Stimulated activated CD4-positive, alpha-beta T cell treated with anti-CD3 and anti-CD28 coated beads, Interleukin-4, amount 100 ng/mL, for 48 hours (primary cell): Measurements from ENCODE around the gene SLC5A10.
A peak's percentile ranks its signal among the peaks of the same experiment; 100 is the strongest.
"Not testable (repeated sequence)": the region's sequence is repeated elsewhere in the genome, so short reads cannot be mapped to it uniquely, and the experiment has no call there.

Experiments
- DNase-seq, 2 donors: peaks; one replicate each; pipeline ENCODE4 v3.0.0-alpha.2; 2020; ENCODE audit warnings: low read depth in 2 of 2

The SLC5A10 gene

DNA sequence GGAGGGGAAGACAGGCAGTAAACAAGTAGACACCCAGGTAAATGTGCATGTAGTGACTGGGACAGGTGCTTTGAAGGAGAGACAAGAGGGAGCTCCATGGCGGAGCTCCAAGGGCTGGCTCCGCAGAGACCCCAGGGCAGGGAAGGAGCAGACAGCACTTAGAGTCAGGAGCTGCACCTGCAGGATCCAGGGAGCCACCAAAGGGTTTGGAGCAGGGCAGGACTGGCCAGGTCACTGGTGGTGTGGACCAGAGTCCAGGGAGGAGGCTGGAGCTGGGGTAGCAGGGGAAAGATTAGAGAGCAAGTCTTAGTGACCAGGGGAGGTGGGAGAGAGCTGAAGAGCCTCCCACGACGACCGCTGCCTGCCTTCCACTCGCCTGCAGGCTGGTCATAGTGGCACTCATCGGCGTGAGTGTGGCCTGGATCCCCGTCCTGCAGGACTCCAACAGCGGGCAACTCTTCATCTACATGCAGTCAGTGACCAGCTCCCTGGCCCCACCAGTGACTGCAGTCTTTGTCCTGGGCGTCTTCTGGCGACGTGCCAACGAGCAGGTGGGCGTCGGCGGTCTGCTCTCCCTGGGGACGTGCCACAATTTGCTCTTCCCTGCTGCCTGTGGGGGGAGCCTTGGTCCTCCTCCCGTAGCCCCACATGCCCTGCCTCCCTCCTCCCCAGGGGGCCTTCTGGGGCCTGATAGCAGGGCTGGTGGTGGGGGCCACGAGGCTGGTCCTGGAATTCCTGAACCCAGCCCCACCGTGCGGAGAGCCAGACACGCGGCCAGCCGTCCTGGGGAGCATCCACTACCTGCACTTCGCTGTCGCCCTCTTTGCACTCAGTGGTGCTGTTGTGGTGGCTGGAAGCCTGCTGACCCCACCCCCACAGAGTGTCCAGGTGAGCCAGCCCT is 67.3 kb downstream of the SLC5A10 start:
- DNase-seq = no peak

DNA sequence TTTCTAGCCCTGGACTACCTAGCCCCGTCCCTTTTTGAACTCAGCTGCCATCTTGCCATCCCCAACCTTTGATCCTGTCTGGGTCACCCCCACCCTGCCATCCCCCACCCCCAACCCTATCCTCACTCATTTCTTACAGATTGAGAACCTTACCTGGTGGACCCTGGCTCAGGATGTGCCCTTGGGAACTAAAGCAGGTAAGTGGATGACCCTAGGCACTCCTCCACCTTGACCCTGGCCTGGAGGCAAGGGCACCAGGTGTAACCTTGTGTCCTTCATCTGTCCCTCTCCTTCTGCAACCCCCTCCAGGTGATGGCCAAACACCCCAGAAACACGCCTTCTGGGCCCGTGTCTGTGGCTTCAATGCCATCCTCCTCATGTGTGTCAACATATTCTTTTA is 68.1 kb downstream of the SLC5A10 start:
- DNase-seq = no peak

DNA sequence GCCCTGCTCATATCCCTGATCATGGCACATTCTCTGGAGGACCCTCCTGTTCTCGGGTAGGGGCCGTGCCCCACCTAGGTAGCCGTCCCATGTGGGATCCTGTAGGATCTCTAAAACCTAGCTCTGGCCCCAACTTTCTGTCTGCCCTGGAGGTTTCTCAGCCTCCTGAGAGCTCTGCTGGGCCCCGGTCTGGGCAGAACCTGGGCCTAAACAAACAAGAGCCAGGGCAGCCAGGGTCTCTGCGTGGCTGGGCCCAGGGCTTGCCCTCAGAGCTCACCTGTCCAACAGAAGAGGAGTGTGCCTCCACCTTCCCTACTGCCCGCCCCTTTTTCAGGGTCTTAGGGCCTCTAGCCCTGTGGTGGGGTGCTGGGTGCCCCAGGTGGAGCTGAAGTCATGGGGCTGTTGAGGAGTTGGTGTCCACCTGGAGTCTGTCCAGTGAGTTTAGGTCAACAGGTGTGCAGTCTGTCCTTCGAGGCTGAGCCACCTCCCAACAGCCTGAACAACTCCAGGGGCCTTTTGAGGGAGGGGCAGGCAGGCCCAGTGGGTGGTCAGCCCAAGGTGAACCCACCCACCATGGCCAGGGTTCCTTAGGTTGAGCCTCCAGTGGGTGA is 69.2 kb downstream of the SLC5A10 start:
- DNase-seq = not testable (repeated sequence)

DNA sequence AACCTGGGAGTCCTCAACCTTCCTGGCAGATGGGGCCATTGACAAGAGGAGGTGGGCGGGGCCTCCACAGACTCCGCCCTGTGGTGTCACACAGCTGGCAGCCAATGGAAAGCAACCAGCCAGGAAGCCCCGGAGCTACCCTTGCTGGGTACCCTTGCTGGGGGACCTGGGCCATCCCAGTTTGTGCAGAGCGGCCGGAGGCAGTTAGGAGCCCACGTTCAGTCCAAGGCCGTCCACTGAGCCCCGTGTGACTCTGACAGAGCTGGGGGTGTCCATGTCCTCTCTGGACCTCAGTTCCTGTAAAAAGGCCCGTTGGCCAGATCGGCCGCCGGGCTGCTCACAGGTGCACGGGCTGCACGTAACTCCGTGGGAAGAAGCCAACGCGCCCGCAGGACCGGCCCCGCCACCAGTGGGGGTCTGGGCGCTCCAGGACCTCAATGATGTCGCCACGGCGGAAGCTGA is 69.7 kb downstream of the SLC5A10 start:
- DNase-seq = peak; percentile 32 to 57

DNA sequence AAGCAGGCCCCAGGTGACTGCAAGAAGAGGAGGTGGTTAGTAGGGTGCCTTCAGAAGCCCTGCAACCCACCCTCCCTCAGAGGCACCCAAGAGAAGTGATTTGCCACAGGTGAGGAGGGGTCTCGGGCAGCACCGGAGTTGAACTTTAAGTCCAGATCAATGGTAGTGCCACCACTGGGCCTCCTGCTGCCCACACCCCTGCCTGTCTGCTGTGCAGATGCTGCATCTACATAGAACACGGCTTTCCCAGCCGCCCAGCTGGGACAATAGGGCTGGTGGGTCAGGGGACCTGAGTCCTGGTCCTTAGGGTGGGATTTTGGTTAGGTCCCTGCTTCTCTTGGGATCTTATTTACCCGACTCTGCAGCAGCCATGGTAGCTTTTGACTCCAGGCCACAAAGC is 70.2 kb downstream of the SLC5A10 start:
- DNase-seq = no peak

DNA sequence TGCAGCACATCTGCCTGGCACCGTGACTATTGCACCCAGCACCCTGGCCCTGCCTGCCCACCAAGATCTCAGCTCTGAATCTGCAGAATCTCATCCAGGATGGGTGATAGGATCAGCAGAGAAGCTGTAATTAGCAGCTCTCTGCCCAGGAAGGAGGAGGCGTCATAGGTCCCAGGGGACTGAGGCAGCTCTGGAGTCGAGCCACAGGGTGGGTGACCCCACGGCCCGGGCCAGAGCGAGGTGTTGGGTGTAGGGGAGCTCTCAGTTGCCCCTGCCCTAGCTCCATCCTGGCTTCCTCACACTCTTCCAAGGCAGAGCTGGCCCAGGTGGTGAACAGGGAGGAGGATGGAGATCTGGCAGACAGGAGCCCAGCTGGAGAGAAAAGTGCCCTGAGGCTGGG is 70.8 kb downstream of the SLC5A10 start:
- no peak for DNase-seq

DNA sequence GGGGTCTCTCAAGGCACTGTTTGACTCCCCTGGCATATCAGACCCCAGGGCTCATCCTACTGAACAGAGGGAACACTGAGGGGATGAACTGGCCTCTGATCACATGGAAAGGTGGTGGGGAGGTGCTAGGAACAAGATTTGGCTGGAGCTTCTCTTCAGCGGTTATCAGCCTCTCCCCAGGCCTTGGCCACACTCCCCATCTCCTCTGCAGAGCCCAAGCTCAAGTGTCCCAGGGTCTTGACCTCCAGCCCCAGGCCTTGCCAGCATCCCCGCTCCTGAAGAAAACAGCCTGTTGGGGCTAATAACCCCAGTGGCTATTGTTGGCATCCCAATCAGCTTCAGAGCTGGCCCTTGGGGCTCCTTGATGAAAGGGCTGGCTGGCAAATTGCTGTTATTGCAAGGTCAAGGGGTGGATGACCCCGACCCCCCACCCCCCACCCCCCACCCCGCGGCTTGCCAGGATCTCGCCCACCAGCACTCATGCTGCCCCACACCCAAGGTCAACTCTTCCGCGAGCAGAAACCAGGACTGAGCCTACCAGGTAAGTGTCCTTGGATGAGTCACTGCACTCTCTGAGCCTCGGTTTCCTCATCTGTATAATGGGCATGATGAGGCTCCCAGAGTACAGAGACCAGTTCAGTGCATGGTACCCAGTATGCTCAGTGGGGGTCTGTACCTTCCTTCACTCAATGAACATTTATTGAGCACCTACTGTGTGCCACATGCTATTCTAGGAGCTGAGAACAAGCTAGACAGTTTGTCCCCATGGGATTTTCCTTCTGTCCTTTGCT is 71.4 kb downstream of the SLC5A10 start:
- DNase-seq = no peak

DNA sequence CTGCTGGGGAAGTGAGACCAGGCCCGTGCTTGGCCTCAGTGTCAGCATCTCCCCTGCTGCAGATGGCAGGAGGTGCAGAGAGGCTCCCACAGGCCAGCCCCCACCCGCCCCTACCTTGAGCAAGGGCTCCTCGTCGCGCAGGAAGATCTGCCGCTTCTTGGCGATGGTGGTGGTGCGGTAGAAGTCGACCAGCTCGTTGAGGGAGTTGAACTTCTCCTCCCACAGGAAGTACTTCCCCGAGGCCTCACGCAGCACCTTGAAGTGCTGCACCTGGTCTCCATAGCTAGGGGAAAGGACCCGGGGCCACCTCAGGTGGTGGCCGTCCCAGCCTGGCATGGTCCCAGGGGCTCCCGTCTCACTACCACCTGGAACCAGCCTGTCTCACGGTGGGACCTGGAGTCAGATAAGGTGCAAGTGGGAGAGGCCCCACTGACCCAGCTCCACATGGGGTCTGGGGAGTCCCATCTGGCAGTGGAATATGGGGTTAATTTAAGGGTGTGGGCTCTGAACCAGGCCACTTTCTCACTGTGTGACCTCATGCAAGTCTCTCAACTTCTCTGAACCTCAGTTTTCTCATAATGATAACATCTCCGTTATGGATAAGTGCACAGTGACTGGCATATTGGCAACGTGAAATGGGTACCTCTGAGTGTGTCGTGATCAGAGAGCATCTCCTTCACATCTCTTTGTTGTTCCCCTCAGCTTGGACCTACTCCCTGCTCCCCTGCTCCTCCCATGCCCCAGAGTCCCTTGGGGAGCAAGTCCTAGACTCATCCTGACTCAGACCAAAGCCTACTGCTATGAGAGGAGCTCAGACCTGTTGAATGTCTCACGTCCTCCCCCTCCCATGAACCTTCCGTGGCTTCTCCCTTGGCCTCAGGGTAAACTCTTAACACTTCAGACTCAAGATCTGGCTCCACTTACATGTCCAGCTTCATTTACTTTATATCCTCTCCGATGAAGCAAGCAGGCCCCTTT is 72.4 kb downstream of the SLC5A10 start:
- no peak for DNase-seq

DNA sequence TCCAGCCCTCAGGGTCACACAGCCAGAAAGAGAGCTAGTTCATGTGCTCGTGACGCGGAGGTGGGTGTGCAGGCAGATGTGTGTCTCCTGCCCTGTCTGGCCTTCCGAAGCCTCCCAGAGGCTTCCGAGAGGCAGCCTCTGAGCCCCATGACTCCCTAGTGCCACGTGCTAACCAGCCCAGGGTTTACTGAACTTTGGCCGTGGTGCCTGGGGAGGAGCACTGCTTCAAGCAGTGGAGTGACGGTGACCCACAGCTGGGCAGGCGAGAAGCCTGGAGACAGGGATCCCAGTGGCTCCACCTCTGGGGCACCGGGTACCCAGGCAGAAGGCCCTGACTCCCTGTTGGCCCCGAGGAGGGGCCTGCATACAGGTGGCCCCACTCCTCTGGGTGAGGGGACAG is 76.7 kb downstream of the SLC5A10 start:
- DNase-seq = not testable (repeated sequence)

DNA sequence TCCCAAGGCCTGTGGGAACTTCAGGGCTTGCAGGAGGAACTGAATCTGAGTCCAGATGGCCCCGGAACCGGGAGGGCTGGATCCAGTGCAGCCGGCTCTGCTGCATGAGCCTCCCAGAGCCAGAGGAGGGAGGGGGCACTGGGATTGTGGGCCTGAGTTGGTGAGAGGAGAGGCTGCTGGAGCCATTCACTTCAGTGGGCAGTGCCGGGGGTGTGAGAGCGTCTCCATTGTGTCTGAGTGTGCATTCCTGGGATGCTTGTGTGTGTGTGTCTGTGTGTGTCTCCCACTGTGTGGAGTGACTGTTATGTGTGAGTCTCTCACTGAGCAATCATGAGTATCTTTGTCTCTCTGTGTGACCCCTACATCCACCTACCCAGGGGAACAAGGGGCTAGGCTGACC is 77.8 kb downstream of the SLC5A10 start:
- not testable (repeated sequence) for DNase-seq

DNA sequence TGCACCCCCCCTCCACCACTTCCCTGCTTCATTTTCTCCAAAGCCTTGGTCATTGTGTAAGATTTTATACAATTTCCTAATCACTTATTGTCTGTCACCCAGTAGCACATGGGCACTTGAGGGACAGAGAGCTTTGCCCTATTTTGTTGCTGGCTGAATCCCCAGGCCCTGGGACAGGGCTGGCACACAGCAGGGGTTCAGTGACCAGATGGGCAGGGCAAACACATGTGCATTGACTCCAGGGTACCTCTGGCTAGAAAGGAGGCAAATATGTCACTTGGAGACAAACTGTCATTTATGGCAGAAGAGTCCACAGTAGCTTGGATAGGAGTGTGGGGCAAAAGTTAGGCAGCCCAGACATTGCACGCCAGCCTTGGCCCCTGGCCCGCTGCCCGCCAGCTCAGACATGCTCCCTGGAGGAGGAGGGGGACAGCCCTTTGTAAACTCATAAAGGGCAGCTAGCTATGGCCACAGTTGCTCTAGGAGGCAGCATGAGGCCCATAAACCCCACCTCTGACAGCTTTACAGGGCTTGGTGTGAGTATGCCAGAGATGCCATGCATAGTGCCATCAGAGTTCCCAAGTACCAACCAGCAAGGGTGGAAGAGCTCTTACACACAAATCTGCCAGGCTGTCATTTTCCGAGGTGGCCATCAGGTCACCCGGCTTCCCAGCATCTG is 78.9 kb downstream of the SLC5A10 start:
- DNase-seq = not testable (repeated sequence)

DNA sequence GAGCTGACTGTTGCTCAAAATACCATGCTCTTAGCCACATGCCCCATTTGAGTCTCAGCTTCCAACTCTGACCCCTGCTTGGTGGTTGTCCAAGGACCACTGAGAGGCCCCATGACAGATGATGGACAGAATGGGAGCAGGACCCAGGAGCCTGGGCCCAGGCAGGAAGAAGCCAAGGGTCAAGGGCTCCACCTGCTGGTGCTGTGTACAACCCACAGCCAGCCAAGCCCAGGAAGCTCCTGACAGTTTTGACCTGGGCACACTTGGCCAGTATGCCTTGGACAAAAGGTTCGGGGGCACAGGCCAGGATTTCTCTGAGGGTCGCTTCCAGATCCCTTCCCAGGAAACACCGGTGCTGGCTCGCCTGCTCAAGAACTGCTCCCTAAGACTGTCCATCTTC is 79.8 kb downstream of the SLC5A10 start:
- peak; percentile 36 to 44 for DNase-seq

DNA sequence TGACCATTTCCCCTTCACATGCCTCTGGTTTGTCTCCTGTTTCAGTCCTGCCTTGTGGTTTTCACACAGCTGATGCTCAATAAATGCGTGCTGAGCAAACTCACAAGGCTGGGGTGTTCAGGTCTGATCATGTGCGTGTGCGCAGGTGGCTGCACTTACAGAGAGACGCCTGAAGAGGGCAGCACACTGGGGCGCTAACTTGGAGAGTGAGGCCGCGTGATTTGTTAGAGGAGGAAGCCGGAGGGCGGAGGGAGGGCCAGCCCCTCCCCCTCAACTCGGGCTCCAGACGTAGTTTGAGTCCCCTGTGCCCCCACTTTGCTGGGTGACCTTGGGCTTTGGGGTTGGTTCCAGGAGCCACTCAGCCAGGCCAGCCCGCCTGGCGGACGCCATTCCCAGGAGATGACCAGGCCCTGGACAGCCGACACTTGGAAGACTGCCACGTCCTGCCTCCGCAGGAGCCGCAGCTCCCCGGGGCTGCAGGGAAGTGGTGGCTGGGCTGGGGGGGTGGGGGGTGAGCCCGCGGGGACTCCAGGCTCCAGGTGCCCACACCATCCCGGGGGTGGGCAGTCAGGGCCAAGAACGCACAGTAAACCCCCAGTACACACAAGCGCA is 80.5 kb downstream of the SLC5A10 start:
- not testable (repeated sequence) for DNase-seq

DNA sequence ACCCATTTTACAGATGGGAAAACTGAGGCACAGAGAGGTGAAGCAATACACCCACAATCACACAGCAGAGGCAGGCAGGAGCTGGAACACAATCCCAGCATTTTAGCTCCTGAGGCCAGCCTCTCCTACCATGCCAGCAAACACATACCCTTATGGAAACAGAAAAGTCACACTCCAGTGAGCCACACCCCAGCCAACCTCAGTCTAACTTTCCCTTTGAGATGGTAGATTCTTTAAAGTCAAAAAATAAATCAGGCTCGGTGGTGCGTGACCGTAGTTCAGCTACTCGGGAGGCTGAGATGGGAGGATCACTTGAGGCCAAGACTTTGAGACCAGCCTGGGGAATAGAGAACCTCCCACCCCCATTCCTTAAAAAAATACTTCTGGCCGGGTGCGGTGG is 84.2 kb downstream of the SLC5A10 start:
- DNase-seq = not testable (repeated sequence)

DNA sequence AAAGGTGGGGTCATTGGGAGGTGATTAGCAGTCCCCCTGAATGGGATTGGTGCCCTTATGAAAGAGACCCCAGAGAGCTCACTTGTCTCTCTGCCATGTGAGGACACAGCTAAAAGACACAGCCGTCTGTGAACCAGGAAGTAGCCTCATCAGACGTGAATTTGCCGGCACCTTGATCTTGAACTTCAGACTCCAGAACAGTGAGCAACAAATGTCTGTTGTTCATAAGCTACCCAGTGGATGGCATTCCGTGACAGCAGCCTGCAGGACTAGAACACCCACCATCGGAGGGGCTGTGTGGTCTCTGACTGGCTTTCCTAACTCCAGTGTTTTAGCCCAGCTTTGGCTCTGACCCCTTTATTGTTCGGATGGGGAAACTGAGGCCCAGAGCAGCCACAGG is 85.6 kb downstream of the SLC5A10 start:
- DNase-seq = not testable (repeated sequence)

DNA sequence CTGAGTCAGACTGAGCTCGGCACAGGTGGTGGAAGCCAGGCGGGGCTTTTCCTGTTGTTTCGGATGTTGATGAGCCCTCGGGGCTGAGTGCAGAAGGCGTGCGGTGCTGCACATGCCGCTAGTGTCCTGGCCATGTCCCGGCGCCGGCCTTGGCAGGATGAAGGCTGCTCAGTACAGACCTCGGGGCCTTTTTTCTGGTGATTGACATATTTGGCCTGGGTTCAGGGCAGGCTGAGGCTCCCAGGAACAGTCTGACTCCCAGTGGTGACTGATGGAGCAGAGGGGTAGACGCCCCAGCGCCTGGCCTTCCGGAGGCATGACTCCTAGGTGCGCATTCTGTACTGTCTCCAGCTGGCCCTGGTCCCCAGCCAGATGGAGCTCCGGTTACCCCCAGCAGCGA is 86.0 kb downstream of the SLC5A10 start:
- not testable (repeated sequence) for DNase-seq

DNA sequence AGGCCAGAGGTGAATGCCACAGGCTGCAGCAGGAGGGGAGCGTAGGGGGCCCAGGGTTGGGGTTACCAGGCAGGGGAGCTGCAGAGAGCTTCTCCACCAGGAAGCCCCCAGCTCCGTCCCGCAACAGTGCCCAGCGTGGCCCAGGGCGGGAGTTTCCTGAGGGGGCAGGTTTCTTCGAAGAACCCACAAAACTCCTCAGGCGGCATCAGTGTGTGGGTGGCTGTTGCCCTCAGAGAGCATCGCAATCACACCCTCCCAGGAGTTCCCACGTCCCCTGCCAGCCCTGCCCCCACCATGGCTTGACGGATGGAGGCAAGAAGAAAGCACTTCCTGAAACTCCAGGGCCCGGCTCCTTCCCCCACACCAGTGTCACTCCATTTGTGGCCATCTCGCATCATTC is 86.8 kb downstream of the SLC5A10 start:
- DNase-seq = not testable (repeated sequence)

DNA sequence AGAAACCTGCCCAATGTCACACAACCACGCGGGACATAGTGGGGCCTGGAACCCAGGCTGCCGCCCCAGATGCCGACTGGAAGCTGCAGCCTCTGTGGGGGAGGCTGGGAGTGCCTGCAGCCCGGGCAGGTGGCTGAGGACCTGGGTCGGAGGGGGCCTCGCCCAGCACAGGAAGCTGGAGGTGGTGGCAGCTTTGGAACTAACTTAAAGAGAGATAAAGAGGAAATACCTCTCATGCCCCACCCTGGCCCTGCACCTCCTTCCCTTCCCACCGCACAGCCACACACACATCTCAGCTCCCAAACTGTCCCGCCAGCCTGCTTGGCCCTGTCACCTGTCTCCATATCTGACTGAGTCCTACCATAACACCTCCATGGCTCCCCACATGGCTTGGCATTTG is 88.4 kb downstream of the SLC5A10 start:
- DNase-seq = not testable (repeated sequence)

DNA sequence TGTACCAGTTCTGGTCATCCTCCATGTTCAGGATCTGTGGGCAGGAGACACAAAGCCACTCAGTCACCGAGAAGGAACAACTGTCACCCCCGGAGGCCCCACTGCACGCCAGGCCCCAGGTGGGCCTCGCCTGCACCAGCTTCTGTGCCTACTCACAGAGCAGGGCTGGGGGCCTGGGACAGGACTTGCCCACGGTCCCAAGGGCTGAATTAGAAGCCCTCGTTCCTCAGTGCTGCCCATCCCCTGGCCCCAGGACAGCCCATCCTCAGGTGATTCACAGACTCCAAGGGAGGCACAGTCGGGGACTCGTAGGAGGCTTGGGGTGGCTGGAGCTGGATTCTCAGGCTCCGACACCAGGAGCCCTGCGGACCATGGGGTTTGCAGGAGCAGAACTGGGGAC is 89.9 kb downstream of the SLC5A10 start:
- DNase-seq = not testable (repeated sequence)

DNA sequence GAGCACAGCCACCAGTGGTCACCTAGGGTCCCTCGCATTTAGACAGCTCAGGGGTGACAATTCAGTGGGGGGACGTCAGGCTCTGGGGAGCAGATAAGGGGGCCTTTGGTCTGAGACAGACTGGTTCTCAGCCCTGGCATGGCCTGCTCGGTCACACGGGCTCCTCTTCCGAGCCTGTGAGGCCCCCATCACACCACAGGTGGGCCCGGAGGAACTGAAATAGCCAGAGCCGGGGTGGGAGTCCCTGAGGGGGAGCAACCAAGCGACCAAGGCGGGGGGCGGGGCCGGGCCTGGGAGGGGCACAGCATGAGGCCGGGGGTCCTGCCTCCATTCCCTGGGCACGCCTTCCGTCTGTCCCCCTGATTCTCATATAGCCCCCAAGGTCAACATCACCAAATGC is 90.4 kb downstream of the SLC5A10 start:
- DNase-seq = not testable (repeated sequence)
